GM20000 (cell line): Measurements from ENCODE around the gene EID3.

Experiments used
- DNase-seq: peaks from one replicate; pipeline ENCODE4 v3.0.0; 2012; ENCODE audit warnings: low spot score
- CTCF ChIP-seq: IDR thresholded peaks from 2 replicates; pipeline ENCODE4 v1.5.1; 2012; ENCODE audit warnings: mild to moderate bottlenecking, control low read depth; ENCODE audit errors: extremely low read depth, missing control alignments

EID3 gene

DNA sequence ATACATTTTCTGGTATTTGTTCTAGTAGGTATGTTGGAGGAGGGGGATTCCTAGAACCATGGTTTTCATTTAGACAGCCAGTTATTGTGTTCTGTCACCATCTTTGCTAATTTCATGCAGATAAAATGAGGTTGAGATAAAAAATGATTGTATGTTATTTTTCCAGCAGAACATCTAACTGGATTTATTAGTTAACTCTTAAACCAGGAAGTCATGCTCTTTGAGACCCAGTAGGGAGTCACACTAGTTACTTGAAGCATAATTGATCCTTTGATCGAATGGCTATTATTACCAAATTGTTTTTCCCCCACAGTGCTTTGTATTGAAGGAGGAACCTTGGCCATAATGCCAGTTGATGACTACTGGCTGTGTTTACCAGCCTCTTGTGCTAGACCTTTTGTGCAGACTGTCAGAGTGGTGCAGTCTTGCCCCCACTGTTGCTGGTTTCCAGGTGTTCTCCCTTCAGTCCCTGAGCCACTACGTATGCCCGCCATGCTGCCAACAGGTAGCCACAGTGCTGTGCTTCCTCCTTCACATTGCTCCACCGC is 6.0 kb downstream of the EID3 start:
- no peak for DNase-seq
- TF ChIP-seq CTCF, result no peak

DNA sequence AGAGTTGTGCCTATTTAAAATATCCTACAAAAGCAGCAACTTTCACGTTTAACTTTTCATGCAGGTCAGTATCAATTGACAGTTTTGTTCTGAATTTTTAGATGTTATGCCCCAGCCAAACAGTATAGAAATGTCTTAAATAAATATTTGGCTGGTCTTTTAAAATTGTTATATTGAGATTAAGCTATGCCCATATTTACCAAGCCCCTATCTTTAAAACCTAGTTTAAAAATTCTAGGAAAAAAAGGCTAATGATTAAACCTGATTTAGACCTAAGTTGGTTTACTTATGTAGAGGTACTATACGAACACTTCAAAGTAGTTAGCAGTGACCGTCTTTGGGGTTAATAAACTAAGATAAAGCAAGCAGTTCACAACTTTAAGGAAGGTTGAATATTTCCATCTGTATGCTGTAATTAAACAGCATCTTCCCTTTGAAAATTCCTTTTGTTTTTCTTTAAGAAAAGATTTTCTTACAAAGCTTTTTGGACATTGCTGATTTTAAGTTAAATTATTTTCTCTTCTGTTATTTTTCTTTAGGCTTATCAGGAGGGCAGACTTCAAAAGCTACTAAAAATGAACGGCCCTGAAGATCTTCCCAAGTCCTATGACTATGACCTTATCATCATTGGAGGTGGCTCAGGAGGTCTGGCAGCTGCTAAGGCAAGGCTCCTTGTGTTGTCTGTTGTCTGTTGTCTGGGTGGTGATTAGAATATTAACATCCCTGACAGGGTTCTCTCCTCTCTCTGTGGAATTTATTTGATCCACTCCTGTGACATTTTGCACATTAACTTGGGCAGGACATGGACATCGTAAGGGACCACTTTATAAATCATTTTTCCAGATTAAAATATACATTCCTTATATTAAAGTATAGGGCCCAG is 7.5 kb downstream of the EID3 start:
- no peak for TF ChIP-seq CTCF
- DNase-seq, result no peak

GRCh38 chr12:104312202-104312601 is 8.7 kb downstream of the EID3 start:
- DNase-seq, result no peak
- no peak for TF ChIP-seq CTCF

DNA sequence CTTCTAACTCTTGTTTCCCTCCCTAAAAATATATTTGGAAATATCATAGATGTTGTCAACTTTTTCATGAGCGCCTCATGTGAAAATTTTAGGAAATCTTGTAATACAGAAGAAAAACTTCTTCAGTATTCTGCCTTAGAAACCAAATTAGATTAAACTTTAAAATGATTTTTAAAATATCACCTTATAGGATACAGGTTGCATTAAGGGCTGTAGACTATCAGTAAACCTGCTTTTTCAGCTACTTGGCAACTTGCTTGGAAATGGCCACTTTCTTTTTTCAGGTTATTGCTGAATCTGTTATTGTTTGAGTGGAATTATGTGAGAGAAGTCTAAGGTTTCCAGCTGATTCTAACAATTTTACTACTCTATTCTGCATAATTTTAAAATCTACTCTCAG is 9.1 kb downstream of the EID3 start:
- no peak for TF ChIP-seq CTCF
- no peak for DNase-seq

GRCh38 chr12:104313568-104314241 is 10.2 kb downstream of the EID3 start:
- DNase-seq, result no peak
- no peak for TF ChIP-seq CTCF

- no peak for TF ChIP-seq CTCF
- no peak for DNase-seq
Observed at GRCh38 chr12:104314242-104314614, 10.7 kb downstream of the EID3 start.
